HG03045 (cell line): ENCODE data around the gene ACTR1B.
"Not testable (repeated sequence)": the region's sequence is repeated elsewhere in the genome, so short reads cannot be mapped to it uniquely, and the experiment has no call there.

ENCODE experiments used
- ATAC-seq: cut with Tn5 transposase; IDR thresholded peaks from one replicate; pipeline ENCODE4 v1.9.1; 2021; ENCODE audit warnings: mild to moderate bottlenecking, moderate library complexity; ENCODE audit not compliant: unreplicated experiment

The ACTR1B gene

DNA sequence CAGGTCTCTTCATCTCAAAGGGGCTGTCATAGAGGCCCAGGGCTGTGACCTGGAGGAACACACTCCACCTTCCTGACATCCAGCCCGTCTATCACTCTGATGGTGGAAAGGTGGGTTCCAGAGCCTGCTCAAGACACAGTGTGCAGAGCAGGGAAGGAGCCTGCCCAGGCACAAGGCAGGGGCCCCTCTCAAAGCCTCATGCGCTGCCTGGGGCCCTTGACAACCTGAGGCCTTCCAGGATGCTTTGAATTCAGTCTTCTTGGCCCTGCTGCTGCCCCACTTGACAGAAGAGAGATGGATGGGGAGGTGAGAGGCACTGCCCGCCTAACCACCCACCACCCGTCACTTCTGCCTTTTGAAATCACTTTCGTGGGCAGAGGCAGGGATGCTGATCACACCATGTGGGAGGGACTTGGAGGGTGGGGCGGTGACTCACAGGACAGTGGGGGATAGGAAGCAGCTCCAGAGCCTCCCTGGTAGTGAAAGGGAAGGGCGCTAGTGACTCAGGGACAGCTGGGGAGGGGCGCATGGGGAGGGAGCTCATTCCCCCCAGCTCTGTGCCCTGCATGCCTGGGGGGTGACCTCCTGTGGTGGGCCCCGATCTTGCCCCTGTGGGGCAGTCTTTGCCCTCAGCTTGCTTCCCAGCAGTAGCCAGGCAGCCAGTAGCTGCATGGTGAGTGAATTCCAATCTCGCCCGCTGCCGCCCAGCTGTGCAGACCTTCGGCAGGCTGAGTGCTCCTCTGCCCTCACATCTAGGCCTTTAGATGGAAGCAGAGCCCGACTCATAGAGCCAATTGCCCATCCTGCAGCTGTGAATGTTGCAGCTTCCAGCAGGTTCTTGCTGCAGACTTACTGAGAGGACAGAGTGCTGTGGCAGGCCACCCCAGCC lies 44.7 kb downstream of the ACTR1B start:
- not testable (repeated sequence) for ATAC-seq

DNA sequence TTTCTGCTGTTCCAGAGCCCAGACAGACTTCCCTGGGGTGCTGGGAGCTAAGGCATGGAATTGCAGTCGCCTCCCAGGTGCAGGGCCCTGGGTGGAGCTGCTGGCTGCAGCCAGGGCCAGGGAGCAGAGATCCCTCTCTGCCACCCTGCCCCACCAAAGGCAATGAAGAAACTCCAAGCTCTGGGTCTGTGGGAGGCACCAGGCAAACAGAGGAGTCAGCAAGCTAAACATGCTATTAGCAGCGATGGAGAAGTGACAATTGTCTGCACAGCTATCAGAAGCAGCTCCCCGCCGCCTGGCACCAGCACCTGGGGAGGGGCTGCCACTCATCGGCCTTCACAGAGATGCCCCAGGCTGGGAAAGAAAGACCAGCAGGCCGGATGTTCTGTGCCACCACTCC lies 45.9 kb downstream of the ACTR1B start:
- ATAC-seq = no peak

DNA sequence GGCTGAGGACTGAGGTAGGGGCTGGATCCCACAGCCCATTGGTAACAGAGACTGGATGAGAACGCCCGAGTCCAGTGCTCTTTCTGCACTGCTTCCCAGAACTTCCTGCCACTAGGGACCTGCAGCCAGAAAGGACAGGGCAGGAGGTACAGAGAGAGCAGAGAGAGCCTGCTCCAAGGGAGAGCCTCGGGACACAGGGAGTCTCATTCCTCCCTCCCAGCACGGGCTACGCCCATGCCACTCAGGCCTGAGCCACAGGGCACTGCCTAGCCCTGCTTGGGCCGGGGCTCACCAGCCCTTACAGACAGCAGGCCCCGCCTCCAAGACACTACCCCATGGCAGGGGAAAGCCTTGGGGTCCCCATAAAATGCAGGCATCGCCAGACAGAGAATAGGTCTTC lies 48.1 kb downstream of the ACTR1B start:
- ATAC-seq = not testable (repeated sequence)

- not testable (repeated sequence) for ATAC-seq
Measured at GRCh38 chr2:97611895-97612294, 51.9 kb downstream of the ACTR1B start.

GRCh38 chr2:97608745-97609144 lies 55.1 kb downstream of the ACTR1B start:
- not testable (repeated sequence) for ATAC-seq
